ENCODE measurements around the gene SPIRE2.

The SPIRE2 gene

DNA sequence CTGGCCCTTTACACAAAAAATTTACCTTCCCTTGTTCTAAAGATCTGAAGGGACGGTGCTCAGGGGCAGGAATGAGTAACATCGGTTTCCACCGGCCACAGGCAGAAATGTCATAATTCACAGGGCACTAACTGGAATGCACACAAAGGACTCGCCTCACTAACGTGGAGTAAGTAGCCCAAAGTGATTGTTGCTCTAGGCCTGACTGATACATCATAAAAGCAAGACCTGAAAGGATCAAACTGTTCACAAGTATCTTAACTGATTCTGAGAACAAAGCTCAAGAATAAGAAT lies 36.2 kb downstream of the SPIRE2 start:
- TF ChIP-seq, protein P1, sequence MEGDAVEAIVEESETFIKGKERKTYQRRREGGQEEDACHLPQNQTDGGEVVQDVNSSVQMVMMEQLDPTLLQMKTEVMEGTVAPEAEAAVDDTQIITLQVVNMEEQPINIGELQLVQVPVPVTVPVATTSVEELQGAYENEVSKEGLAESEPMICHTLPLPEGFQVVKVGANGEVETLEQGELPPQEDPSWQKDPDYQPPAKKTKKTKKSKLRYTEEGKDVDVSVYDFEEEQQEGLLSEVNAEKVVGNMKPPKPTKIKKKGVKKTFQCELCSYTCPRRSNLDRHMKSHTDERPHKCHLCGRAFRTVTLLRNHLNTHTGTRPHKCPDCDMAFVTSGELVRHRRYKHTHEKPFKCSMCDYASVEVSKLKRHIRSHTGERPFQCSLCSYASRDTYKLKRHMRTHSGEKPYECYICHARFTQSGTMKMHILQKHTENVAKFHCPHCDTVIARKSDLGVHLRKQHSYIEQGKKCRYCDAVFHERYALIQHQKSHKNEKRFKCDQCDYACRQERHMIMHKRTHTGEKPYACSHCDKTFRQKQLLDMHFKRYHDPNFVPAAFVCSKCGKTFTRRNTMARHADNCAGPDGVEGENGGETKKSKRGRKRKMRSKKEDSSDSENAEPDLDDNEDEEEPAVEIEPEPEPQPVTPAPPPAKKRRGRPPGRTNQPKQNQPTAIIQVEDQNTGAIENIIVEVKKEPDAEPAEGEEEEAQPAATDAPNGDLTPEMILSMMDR (IDR thresholded peaks at IDR 0.05), result no peak

DNA sequence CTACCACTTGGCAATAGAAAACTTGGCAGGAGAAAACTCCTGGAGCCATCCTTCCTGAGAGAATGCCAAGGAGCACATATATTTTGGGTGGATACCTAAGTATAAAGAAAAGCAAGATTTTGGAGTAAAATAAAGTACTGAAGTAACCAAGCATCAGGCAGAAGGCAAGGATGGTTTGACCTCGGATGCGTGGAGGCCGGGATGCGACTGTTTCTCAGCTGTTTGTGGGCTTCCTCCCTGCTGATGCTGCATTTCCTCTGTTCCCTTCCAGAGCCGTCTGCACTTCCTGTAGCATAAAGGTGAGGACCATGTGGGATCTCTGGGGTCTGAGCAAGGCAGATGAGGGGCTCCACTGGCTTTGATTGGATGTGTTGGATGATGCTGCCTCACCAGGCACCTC lies 39.6 kb downstream of the SPIRE2 start:
- TF ChIP-seq, protein P1 (IDR thresholded peaks at IDR 0.05), result no peak

DNA sequence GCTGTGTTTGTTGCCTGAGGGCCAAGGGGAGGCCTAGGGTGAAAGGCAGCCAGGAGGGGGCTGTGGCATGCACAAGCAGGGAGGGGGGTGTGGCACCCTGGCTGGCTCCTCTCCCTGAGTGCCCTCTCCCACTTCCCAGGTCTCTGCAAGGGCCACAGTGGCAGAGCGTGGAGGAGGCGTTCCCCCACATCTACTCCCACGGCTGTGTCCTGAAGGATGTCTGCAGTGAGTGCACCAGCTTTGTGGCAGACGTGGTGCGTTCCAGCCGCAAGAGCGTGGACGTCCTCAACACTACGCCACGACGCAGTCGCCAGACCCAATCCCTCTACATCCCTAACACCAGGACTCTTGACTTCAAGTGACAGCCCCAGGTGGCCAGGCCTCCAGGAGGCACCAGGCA lies 41.6 kb downstream of the SPIRE2 start:
- TF ChIP-seq, protein P1 (IDR thresholded peaks at IDR 0.05), result no peak

DNA sequence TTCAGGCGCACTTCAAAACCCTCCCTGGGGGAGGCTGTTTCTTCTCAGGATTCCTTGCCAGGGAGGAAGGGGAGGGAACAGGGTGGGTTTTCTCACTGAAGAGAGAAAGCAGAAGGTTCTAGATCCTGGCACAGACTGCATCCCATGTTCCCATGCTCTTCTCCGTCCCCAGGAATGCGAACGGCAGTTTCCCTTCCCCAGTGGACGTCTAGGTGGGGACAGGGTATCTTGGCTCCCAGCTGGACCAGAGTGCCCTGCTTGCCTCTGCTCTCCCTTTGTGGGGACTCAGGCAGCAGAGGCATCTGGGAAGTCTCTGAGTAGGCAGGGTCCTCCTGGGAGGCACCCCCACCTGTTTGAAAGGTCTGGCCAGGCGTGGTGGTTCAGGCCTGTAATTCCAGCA lies 42.2 kb downstream of the SPIRE2 start:
- TF ChIP-seq, protein P1 (IDR thresholded peaks at IDR 0.05), result no peak

DNA sequence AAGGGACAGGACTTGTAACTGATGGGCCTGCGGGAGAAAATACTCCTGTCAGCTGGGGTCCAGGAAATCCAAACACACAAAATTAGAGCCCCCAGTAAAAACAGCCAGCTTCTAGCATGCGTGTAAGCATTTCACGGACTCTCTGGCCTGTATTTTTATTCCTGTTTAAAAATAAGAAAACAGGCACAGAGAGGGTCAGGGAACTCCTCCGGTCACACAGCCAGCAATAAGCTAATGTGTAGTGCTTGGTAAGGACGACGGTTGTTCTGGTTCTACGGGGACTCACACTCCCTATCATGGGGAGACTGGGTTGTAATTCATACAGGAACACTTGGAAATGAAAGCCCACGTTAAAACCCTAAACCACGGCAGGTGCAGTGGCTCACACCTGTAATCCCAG lies 43.6 kb downstream of the SPIRE2 start:
- TF ChIP-seq, protein P1 (IDR thresholded peaks at IDR 0.05), result no peak

DNA sequence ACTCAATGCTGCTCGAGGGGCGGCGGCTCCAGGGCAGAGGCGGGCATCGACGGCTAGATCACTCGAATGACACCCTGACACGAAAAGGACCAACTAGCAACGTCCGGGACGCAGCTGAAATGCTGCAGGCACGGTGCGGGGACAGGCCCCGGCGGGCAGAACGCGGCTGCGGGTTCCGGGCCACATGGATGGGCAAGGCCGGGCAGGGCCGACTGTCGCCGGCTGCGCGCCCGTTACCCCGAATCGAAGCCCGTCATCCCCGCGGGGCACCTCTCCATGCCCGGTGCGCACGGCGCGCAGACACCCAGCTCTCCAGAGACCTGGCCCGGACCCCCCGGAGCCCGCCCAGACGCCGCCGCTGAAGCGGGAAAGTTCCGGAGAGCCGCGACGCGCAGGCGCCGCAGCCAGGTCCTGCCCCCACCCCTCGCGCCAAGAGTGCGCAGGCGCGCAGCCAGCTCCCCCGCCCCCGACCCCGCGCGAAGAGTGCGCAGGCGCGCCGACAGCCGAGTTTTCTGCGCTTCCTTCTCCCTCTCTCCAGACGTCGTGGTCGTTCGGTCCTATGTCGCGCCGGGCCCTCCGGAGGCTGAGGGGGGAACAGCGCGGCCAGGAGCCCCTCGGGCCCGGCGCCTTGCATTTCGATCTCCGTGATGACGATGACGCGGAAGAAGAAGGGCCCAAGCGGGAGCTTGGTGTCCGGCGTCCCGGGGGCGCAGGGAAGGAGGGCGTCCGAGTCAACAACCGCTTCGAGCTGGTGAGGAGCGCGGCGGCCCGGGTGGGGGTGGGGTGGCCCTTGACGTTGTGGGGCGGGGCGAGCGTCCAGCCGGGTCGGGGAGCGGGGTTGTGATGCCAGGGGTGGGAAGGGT lies 45.1 kb downstream of the SPIRE2 start, which contains the start of gene TCF25:
TSS of gene TCF25 (plus strand) at position 484 of the 863 bp plus-strand sequence. CDS start at position 560, 76 bp downstream.
- TF ChIP-seq, protein P1 (IDR thresholded peaks at IDR 0.05), result no peak

DNA sequence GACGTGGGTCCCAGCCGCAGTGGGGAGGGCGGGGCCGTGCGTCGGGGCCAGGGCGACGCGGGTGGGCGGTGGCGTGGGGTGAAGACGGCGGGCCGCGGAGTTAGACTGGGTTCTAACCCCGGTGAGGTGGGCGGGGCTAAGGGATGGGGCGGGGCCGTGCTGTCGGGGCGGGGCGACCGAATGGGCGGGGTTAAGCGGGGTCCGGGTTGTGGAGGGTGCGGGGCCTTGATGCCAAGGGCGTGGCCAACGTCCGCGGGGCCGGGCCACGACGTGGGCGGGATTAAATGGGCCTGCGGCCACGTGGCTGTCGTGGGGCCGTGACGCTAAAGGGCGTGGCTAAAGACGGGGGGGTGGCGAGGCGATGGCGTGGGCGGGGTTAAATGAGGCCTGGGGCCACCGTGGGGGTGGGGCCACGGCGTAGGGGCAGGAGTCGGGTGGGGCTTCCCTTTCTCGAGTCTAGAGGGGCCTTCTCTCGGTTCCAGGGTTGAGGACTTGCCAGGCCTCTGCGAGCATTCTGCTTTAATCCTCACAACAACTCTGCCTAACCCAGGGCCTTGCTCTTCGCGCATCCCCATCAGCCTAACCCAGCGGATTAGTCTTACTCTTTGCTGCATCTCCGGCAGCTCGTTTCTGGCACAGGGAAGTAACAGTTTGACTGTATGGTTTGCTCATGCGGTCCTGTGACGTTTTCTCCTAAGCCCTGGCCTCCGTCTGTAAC lies 45.9 kb downstream of the SPIRE2 start:
- TF ChIP-seq, protein P1 (IDR thresholded peaks at IDR 0.05), result no peak

Data from LNCAP (cell line).